ENCODE results near the gene LRPAP1.
"Not testable (repeated sequence)": the region's sequence is repeated elsewhere in the genome, so short reads cannot be mapped to it uniquely, and the experiment has no call there.

Gene LRPAP1

GRCh38 chr4:3544259-3545025, 12.2 kb upstream of the LRPAP1 start:
- H3K27ac ChIP-seq; H3K27me3 ChIP-seq (replicated peaks); H3K4me3 ChIP-seq (ENCODE audit: low read depth, low read length); in situ Hi-C loops (cut with HindIII; ENCODE audit: low pct_ligation_motif_present, low sequenced_read_pairs); H3K36me3 ChIP-seq (replicated peaks); DNase-seq: not testable (repeated sequence)

- DNase-seq; H3K27ac ChIP-seq; in situ Hi-C loops (cut with HindIII; ENCODE audit: low pct_ligation_motif_present, low sequenced_read_pairs); H3K27me3 ChIP-seq (replicated peaks); H3K36me3 ChIP-seq (replicated peaks); H3K4me3 ChIP-seq (ENCODE audit: low read depth, low read length): not testable (repeated sequence)
Observed at GRCh38 chr4:3543415-3543814, 11.2 kb upstream of the LRPAP1 start.

DNA sequence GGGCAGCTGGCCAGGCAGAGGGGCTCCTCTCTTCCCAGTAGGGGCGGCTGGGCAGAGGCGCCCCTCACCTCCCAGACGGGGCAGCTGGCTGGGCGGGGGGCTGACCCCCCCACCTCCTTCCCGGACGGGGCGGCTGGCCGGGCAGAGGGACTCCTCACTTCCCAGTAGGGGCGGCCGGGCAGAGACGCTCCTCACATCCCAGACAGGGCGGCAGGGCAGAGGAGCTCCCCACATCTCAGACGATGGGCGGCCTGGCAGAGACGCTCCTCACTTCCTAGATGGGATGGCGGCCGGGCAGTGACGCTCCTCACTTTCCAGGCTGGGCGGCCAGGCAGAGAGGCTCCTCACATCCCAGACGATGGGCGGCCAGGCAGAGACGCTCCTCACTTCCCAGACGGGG, 6.7 kb upstream of the LRPAP1 start:
- in situ Hi-C loops (cut with HindIII; ENCODE audit: low pct_ligation_motif_present, low sequenced_read_pairs); DNase-seq; H3K4me3 ChIP-seq (ENCODE audit: low read depth, low read length); H3K27me3 ChIP-seq (replicated peaks); H3K27ac ChIP-seq; H3K36me3 ChIP-seq (replicated peaks): not testable (repeated sequence)

DNA sequence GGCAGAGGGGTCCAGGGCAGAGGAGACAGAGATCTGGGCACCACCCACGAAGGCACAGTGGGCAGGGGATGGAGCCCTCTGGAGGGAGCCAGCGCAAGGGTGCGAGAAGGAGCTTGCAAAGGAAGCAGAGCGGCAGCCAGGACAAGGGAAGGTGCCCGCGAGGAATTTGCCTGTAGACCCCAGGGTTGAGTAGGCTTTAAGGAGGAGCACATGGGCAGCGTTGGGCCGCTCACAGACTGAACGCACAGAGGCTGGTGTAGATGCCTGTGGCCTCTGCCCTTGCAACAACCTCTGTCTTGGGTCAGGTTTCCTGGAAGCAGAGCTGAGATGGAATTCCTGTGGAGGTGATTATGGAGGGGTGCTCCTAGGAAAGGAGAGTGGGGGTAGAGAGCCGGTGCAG, 3.6 kb upstream of the LRPAP1 start:
- H3K27me3 ChIP-seq (replicated peaks); H3K27ac ChIP-seq; H3K4me3 ChIP-seq (ENCODE audit: low read depth, low read length); in situ Hi-C loops (cut with HindIII; ENCODE audit: low pct_ligation_motif_present, low sequenced_read_pairs); H3K36me3 ChIP-seq (replicated peaks); DNase-seq: not testable (repeated sequence)

GRCh38 chr4:3533423-3533820, 1.2 kb upstream of the LRPAP1 start:
- Histone ChIP-seq H3K36me3 (replicated peaks) (no peaks in the 10 kb centered on the region), H3K27ac (no peak overlapping the region), H3K27me3 (replicated peaks) (no peaks in the 10 kb centered on the region), H3K4me3 (ENCODE audit: low read depth, low read length) (no peak overlapping the region)
- TF ChIP-seq, protein P1, sequence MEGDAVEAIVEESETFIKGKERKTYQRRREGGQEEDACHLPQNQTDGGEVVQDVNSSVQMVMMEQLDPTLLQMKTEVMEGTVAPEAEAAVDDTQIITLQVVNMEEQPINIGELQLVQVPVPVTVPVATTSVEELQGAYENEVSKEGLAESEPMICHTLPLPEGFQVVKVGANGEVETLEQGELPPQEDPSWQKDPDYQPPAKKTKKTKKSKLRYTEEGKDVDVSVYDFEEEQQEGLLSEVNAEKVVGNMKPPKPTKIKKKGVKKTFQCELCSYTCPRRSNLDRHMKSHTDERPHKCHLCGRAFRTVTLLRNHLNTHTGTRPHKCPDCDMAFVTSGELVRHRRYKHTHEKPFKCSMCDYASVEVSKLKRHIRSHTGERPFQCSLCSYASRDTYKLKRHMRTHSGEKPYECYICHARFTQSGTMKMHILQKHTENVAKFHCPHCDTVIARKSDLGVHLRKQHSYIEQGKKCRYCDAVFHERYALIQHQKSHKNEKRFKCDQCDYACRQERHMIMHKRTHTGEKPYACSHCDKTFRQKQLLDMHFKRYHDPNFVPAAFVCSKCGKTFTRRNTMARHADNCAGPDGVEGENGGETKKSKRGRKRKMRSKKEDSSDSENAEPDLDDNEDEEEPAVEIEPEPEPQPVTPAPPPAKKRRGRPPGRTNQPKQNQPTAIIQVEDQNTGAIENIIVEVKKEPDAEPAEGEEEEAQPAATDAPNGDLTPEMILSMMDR (IDR thresholded peaks at IDR 0.05; ENCODE audit: low read depth, low read length, missing control alignments): no peak
- in situ Hi-C loops (cut with HindIII; ENCODE audit: low pct_ligation_motif_present, low sequenced_read_pairs): no loop called here
- no peak for DNase-seq

GRCh38 chr4:3532751-3533422, 665 bp upstream of the LRPAP1 start:
- Histone ChIP-seq H3K27ac (no peak overlapping the region), H3K36me3 (replicated peaks) (no peaks in the 10 kb centered on the region), H3K4me3 (ENCODE audit: low read depth, low read length) (peak overlapping the region; percentile 59), H3K27me3 (replicated peaks) (no peaks in the 10 kb centered on the region)
- TF ChIP-seq, protein P1 (IDR thresholded peaks at IDR 0.05; ENCODE audit: low read depth, low read length, missing control alignments): no peak
- DNase-seq: no peak
- in situ Hi-C loops (cut with HindIII; ENCODE audit: low pct_ligation_motif_present, low sequenced_read_pairs): no loop called here

DNA sequence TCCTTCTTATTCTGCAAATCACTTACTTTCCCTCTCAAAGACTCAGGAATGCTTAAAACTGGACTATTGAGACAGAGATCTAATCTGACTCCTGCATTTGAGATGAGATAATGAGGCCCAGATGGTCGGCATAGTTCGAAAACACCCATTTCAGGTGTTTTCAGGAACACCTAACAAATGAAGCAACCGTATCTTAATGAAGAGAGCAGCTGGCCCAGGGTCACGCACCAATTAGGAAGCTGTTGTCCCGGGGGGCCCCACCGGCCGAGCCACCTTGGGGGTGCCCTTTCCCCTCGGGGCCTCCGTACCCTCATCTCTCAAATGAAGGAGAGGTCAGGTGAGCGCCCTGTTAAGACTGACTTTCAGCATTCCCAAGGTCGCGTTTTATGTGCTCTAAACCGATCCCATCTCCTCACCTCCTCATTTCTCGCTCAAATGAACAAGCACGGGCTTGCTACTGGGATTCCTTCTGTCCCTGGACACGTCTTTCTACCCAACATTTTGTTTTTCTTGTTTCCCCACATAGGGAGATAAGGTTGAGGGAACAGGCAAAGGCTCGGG, 824 bp downstream of the LRPAP1 start:
- Histone ChIP-seq H3K27ac (no peak overlapping the region), H3K27me3 (replicated peaks) (no peaks in the 10 kb centered on the region), H3K36me3 (replicated peaks) (no peaks in the 10 kb centered on the region), H3K4me3 (ENCODE audit: low read depth, low read length) (peak overlapping the region; percentile 87)
- TF ChIP-seq, protein P1 (IDR thresholded peaks at IDR 0.05; ENCODE audit: low read depth, low read length, missing control alignments): no peak
- DNase-seq: no peak
- in situ Hi-C loops (cut with HindIII; ENCODE audit: low pct_ligation_motif_present, low sequenced_read_pairs): no loop called here
